ENCODE results near the gene DNAJB13.

The DNAJB13 gene

GRCh38 chr11:73939096-73939495 lies 11.7 kb upstream of the DNAJB13 start:
- in situ Hi-C loops (cut with MboI; ENCODE audit: low pct_unique_long_range_greater_than_20kb, low sequenced_read_pairs, unreplicated experiment): no loop called here
- no peak for TF ChIP-seq CTCF (IDR thresholded peaks at IDR 0.05; ENCODE audit: extremely low read depth, insufficient read depth, missing control alignments)
- no peak for DNase-seq (ENCODE audit: low spot score)

GRCh38 chr11:73940801-73941570 lies 9.8 kb upstream of the DNAJB13 start:
- DNase-seq (ENCODE audit: low spot score): no peak
- in situ Hi-C loops (cut with MboI; ENCODE audit: low pct_unique_long_range_greater_than_20kb, low sequenced_read_pairs, unreplicated experiment): no loop called here
- TF ChIP-seq CTCF (IDR thresholded peaks at IDR 0.05; ENCODE audit: extremely low read depth, insufficient read depth, missing control alignments): no peak

GRCh38 chr11:73942010-73942409 lies 8.8 kb upstream of the DNAJB13 start:
- in situ Hi-C loops (cut with MboI; ENCODE audit: low pct_unique_long_range_greater_than_20kb, low sequenced_read_pairs, unreplicated experiment): no loop called here
- DNase-seq (ENCODE audit: low spot score): no peak
- no peak for TF ChIP-seq CTCF (IDR thresholded peaks at IDR 0.05; ENCODE audit: extremely low read depth, insufficient read depth, missing control alignments)

- DNase-seq (ENCODE audit: low spot score): no peak
- in situ Hi-C loops (cut with MboI; ENCODE audit: low pct_unique_long_range_greater_than_20kb, low sequenced_read_pairs, unreplicated experiment): no loop called here
- no peak for TF ChIP-seq CTCF (IDR thresholded peaks at IDR 0.05; ENCODE audit: extremely low read depth, insufficient read depth, missing control alignments)
Observed at GRCh38 chr11:73944085-73944484, 6.7 kb upstream of the DNAJB13 start.

- in situ Hi-C loops (cut with MboI; ENCODE audit: low pct_unique_long_range_greater_than_20kb, low sequenced_read_pairs, unreplicated experiment): no loop called here
- DNase-seq (ENCODE audit: low spot score): no peak
- TF ChIP-seq CTCF (IDR thresholded peaks at IDR 0.05; ENCODE audit: extremely low read depth, insufficient read depth, missing control alignments): no peak
Observed at GRCh38 chr11:73944901-73945300, 5.9 kb upstream of the DNAJB13 start.

GRCh38 chr11:73945396-73945795 lies 5.4 kb upstream of the DNAJB13 start:
- no peak for DNase-seq (ENCODE audit: low spot score)
- in situ Hi-C loops (cut with MboI; ENCODE audit: low pct_unique_long_range_greater_than_20kb, low sequenced_read_pairs, unreplicated experiment): no loop called here
- TF ChIP-seq CTCF (IDR thresholded peaks at IDR 0.05; ENCODE audit: extremely low read depth, insufficient read depth, missing control alignments): no peak

All from GM13977 (cell line).